Adrenal gland (tissue), 12 donors: ENCODE data around the gene RDH16. TPM values are rescaled to one million over a fixed set of nuclear protein-coding genes. Genes with fewer than 3 reads are reported as not detected.

Experiments used
- DNase-seq, 7 donors: peaks; one replicate each; pipeline ENCODE4 v3.0.0-alpha.2; 2019 to 2020
- H3K27ac ChIP-seq, 5 donors: fragments of 200-600 bp; sonication (generic) in 4 of 5; 1 replicate in 3 of 5; 2 replicates in 2 of 5; pipeline versions ENCODE4 v1.5.1 to v1.8.0; 2016 to 2020; ENCODE audit warnings: mild to moderate bottlenecking in 1 of 5
- H3K27me3 ChIP-seq: fragments of 200-600 bp; 2 replicates; pipeline ENCODE4 v1.8.0; 2021
- H3K36me3 ChIP-seq, 2 donors: fragments of 200-600 bp; replicated peaks in 1 of 2; 1 replicate in 1 of 2; 2 replicates in 1 of 2; pipeline versions ENCODE4 v1.5.1 to v1.8.0; 2018 to 2022
- H3K4me1 ChIP-seq, 2 donors: fragments of 200-600 bp; replicated peaks in 1 of 2; 1 replicate in 1 of 2; 2 replicates in 1 of 2; pipeline versions ENCODE4 v1.5.1 to v1.8.0; 2018 to 2021
- H3K4me3 ChIP-seq, 4 donors: fragments of 200-600 bp; sonication (generic) in 3 of 4; one replicate each; pipeline ENCODE4 v1.5.1; 2016 to 2018
- H3K9me3 ChIP-seq, 3 donors: fragments of 200-600 bp; sonication (generic) in 1 of 3; replicated peaks in 1 of 3; 1 replicate in 2 of 3; 2 replicates in 1 of 3; pipeline versions ENCODE4 v1.5.1 to v1.8.0; 2016 to 2021
- POLR2A ChIP-seq, 2 donors: fragments of 450-650 bp; IDR thresholded peaks; one replicate each; pipeline ENCODE4 v1.6.1; 2017; ENCODE audit warnings: antibody characterized with exemption in 2 of 2, mild to moderate bottlenecking in 2 of 2, moderate library complexity in 1 of 2
- WGBS, 4 donors: extraction: QIAGEN DNeasy Blood & Tissue Kit in 2 of 4; methylation state at CpG; one replicate each; pipeline versions ENCODE4 v1.1.5 to v1.1.7; 2013 to 2017; 5-methylcytosine and 5-hydroxymethylcytosine counted together
- intact Hi-C, 2 donors: fragments of 100-400 bp; cut with DNase I; formaldehyde crosslinking; loops; one replicate each; pipeline versions ENCODE4 v1.14.1 to v1.15.0; 2022 to 2023
- polyA plus RNA-seq, 3 donors: library from polyadenylated mRNA; stranded (reverse); fragments of 200-250 nt in 2 of 3; fragments of 350-450 nt in 1 of 3; fragmentation: Illumina TruSeq in 1 of 3; extraction: RNeasy Lipid Tissue Mini Kit (QIAGEN cat#74804) in 1 of 3; gene quantifications; one replicate each; pipeline ENCODE4 v1.2.3, GENCODE V29; 2013 to 2014
- total RNA-seq, 9 donors: library from RNA; depleted of rRNA in 4 of 9; stranded (reverse); fragments of >200 nt in 4 of 9; fragments of 120-200 nt in 1 of 9; fragmentation: NEBNext Ultra II Directional in 1 of 9; extraction: Animal tissue kit (Norgen Biotek cat#: 25700) in 1 of 9; gene quantifications; one replicate each; pipeline versions ENCODE4 v1.1.0 to v1.2.4, GENCODE V29; 2013 to 2023
- TF ChIP-seq, protein P1 (sequence below), 6 experiments: fragments of 450-650 bp in 4 of 6; fragments of 200-600 bp in 2 of 6; sonication (generic) in 1 of 6; IDR thresholded peaks; 1 replicate in 5 of 6; 2 replicates in 1 of 6; pipeline versions ENCODE4 v1.5.1 to v1.8.0; 2016 to 2021; ENCODE audit warnings: antibody characterized with exemption in 6 of 6, mild to moderate bottlenecking in 2 of 6, moderate library complexity in 1 of 6
- donor health status: healthy with polysubstance abuse.
- donor health status: Bipolar disorder and iron deficiency.
- donor health status: DM: yes; HTN: yes; CAD: no.
- donor health status: DM: no; HTN: no; CAD: no.
- donor health status: DM: no; HTN: no; CAD: no.
- donor health status: DM: yes; HTN: yes; CAD: no.

RDH16 gene
- total and polyA plus RNA-seq, 12 donors, result 0.05 to 1.1 (median 0.55) TPM; not detected in 1

DNA sequence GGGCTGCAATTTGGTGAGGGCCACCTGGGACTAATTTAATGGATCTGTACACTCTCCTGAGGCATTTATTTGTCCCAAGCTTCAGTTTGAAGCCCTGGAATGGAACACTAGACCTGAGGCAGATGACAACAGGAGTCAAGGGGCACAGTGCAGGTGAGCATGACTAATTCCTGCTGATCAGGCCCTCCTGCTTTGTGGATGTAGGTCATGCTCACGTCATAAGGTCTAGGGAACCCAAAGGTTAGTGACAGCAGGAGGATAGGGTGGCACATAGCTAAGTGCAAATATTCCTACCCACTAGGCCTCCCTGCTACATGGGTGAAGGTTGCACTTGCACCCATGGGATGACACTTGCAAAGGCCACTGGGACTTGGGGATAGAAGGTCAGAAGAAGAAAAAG is 54.0 kb downstream of the RDH16 start:
- no peak overlapping the region for H3K27ac ChIP-seq
- no peaks in the 10 kb centered on the region for H3K36me3 ChIP-seq
- 33 to 53% (median 44%) methylated on average over 1 of the region's 1 CpG for WGBS, 4 donors
- H3K27me3 ChIP-seq, result no peaks in the 10 kb centered on the region
- intact Hi-C loops, result no loop called here
- no peaks in the 10 kb centered on the region for H3K4me1 ChIP-seq
- DNase-seq, result no peak
- peaks cover 0 to 13% (median 0%) of the 10 kb centered on the region in 3 donors for H3K9me3 ChIP-seq
- no peak overlapping the region for H3K4me3 ChIP-seq
- no peak for TF ChIP-seq POLR2A (IDR thresholded peaks at IDR 0.05)
- TF ChIP-seq, protein P1, sequence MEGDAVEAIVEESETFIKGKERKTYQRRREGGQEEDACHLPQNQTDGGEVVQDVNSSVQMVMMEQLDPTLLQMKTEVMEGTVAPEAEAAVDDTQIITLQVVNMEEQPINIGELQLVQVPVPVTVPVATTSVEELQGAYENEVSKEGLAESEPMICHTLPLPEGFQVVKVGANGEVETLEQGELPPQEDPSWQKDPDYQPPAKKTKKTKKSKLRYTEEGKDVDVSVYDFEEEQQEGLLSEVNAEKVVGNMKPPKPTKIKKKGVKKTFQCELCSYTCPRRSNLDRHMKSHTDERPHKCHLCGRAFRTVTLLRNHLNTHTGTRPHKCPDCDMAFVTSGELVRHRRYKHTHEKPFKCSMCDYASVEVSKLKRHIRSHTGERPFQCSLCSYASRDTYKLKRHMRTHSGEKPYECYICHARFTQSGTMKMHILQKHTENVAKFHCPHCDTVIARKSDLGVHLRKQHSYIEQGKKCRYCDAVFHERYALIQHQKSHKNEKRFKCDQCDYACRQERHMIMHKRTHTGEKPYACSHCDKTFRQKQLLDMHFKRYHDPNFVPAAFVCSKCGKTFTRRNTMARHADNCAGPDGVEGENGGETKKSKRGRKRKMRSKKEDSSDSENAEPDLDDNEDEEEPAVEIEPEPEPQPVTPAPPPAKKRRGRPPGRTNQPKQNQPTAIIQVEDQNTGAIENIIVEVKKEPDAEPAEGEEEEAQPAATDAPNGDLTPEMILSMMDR (IDR thresholded peaks at IDR 0.05), result no peak

Other genes starting within 250 kb of the RDH16 start
- 1,000 to 10,000 TPM in 5 of 9 donors, 100 to 1,000 TPM in 4; 757 to 1,597 (median 1,185) TPM for gene NACA, start 232.3 kb downstream of the RDH16 start, total RNA-seq
- gene NACA, start 232.3 kb downstream of the RDH16 start, polyA plus RNA-seq, result 1,000 to 10,000 TPM; 1,445 to 1,809 (median 1,599) TPM
- 1 to 10 TPM in 7 of 9 donors, under 1 TPM in 2; 0.78 to 9.1 (median 4.7) TPM for gene PRIM1, start 205.3 kb downstream of the RDH16 start, total RNA-seq
- gene PRIM1, start 205.3 kb downstream of the RDH16 start, polyA plus RNA-seq, result 1 to 10 TPM; 1.3 to 7.2 (median 2.8) TPM
- 1 to 10 TPM in 8 of 9 donors, not detected in 1; 1.1 to 7.2 (median 2.2) TPM for gene HSD17B6, start 194.3 kb downstream of the RDH16 start, total RNA-seq
- 1 to 10 TPM in 2 of 3 donors, under 1 TPM in 1; 0.37 to 5.3 (median 2.5) TPM for gene HSD17B6, start 194.3 kb downstream of the RDH16 start, polyA plus RNA-seq
- gene SDR9C7, start 23.2 kb downstream of the RDH16 start, total RNA-seq, result under 1 TPM in 1 of 9 donors, not detected in 8; 0.06 TPM
- gene SDR9C7, start 23.2 kb downstream of the RDH16 start, polyA plus RNA-seq, result not detected
- 1 to 10 TPM; 3.2 to 6.0 (median 4.3) TPM for gene ZBTB39, start 48.9 kb upstream of the RDH16 start, total RNA-seq
- gene ZBTB39, start 48.9 kb upstream of the RDH16 start, polyA plus RNA-seq, result 1 to 10 TPM; 1.4 to 2.7 (median 1.5) TPM
- under 1 TPM in 2 of 9 donors, not detected in 7; 0.39 to 0.46 TPM for gene TAC3, start 58.9 kb upstream of the RDH16 start, total RNA-seq
- 1 to 10 TPM in 1 of 3 donors, not detected in 2; 1.1 TPM for gene TAC3, start 58.9 kb upstream of the RDH16 start, polyA plus RNA-seq
- 1 to 10 TPM in 3 of 9 donors, under 1 TPM in 5, not detected in 1; under 0.01 to 1.6 (median 0.43) TPM for gene MYO1A, start 92.5 kb upstream of the RDH16 start, total RNA-seq
- gene MYO1A, start 92.5 kb upstream of the RDH16 start, polyA plus RNA-seq, result under 1 TPM; 0.46 to 0.88 (median 0.64) TPM
- gene NEMP1, start 121.2 kb upstream of the RDH16 start, total RNA-seq, result 10 to 100 TPM in 4 of 9 donors, 1 to 10 TPM in 5; 5.8 to 16.4 (median 10.0) TPM
- 1 to 10 TPM; 2.7 to 5.7 (median 3.1) TPM for gene NEMP1, start 121.2 kb upstream of the RDH16 start, polyA plus RNA-seq
- gene NAB2, start 131.5 kb upstream of the RDH16 start, total RNA-seq, result 10 to 100 TPM; 11.4 to 36.0 (median 18.1) TPM
- 10 to 100 TPM in 2 of 3 donors, 1 to 10 TPM in 1; 9.4 to 64.6 (median 56.9) TPM for gene NAB2, start 131.5 kb upstream of the RDH16 start, polyA plus RNA-seq
- gene STAT6, start 153.8 kb upstream of the RDH16 start, total RNA-seq, result 100 to 1,000 TPM in 8 of 9 donors, 10 to 100 TPM in 1; 71.9 to 227 (median 153) TPM
- 100 to 1,000 TPM; 102 to 321 (median 177) TPM for gene STAT6, start 153.8 kb upstream of the RDH16 start, polyA plus RNA-seq
- 100 to 1,000 TPM in 8 of 9 donors, 10 to 100 TPM in 1; 18.4 to 307 (median 159) TPM for gene LRP1, start 170.9 kb upstream of the RDH16 start, total RNA-seq
- gene LRP1, start 170.9 kb upstream of the RDH16 start, polyA plus RNA-seq, result 10 to 100 TPM; 21.2 to 81.0 (median 59.2) TPM
- not detected for gene LRP1-AS, start 190.0 kb upstream of the RDH16 start, total RNA-seq
- gene LRP1-AS, start 190.0 kb upstream of the RDH16 start, polyA plus RNA-seq, result not detected